Kidney capillary endothelial cell (primary cell): ENCODE results near the gene FKBP14.

Experiments used
- DNase-seq: peaks from one replicate; pipeline ENCODE4 v3.0.0-alpha.2; 2018; ENCODE audit warnings: low spot score

Gene FKBP14

DNA sequence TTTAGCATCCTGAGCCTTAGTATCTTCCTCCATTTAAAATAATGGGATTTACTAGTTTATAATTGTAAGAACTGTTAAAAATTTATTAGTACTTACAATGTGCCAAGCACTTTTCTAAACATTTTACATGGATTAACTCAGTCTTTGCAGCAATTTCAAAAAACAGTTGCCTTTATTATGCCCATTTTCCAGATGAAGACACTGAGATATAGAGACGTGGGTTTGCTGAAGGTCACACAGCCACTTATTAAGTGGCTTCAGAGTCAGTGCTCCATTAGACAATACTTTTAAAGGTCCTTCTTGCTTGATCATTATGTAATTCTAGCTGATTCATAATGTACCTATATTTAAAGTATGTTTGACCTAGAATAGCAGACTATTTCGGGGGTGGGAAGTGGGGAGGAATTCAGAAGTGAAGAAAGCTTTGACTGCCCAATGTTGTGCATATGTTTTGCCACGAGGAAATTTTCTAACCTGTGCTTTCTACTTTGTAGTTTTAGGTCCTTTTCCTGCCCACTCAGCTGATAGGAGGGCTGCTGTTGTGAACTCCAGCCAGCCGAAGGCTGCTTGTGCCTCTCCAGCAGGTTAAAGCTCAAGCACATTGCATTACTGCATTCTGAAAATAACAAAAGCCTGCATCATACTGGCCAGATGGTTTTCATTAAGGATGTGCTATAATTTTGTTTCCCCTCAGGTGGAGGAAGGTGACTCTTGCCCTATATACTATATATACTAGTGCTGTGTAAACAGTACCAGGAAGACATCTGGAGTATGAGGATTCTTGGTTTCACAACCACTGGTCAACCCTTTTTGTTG is 6.0 kb upstream of the FKBP14 start:
- no peak for DNase-seq

DNA sequence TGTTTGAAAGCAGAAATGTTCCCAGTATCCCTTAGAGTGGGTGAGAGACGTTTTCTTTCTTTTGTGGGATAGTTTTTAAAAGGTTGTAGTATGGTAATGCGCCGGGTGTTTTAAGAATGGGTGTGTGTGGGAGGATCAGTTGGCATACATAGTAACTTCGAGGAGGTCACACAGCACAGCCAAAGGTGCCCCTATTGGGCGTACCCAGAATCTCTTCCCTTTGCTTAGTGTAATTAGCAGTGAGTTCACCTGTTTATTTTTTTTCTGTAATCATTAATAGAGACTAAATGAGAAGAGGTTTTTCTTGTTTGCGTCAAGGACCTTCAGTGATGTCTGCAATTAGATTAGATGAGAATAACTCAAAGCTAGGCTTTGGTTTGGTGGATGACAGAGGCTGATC is 3.2 kb upstream of the FKBP14 start:
- no peak for DNase-seq

GRCh38 chr7:30028749-30029635 is 2.5 kb upstream of the FKBP14 start:
- no peak for DNase-seq

DNA sequence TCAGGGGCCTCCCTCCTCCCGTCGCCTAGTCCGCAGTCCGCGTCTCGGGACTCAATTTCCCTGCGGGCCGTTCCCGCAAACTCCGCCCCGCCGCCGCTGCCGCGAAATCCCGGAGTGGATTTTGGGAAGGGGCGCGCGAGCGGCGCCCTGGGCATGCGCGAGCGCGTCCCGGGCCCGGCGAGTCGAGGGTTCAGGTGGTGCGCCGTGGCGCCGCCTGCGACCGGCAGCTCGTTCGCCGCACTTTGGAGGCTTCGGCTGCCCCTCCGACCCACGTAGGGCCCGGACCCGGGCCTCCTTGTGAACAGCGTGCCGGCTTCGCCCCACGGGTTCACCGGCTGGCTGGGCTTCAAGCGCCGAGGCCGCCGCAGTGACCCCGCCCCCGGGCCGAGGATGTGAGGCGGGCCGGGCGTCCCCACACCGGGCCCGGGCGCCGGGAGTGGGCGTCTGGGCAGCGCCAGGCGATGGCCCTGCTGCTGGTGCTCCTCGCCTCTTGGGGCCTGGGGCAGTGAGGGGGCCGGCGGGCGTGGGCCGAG is 1.8 kb upstream of the FKBP14 start, which contains the start of gene PLEKHA8:
Gene PLEKHA8 (plus strand): TSS at position 197 of the 533 bp plus-strand sequence. CDS start 351 bp downstream, outside the sequence.
- DNase-seq = peak; percentile 61

GRCh38 chr7:30027740-30028215 is 1.3 kb upstream of the FKBP14 start:
- DNase-seq = no peak

GRCh38 chr7:30027065-30027456 is 559 bp upstream of the FKBP14 start:
- peak; percentile 60 for DNase-seq

DNA sequence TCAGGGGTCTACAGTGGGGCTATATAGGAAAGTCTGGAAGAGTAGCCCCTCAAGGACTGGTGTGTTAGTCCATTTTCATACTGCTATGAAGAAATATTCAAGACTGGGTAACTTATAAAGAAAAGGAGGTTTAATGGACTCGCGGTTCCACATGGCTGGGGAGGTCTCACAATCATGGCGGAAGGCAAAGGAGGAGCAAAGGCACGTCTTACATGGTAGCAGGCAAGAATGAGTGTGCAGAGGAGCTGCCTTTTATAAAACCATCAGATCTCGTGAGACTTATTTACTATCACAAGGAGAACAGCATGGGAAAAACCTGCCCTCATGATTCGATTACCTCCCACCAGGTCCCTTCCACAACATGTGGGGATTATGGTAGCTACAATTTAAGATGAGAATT is 3.0 kb downstream of the FKBP14 start:
- no peak for DNase-seq

DNA sequence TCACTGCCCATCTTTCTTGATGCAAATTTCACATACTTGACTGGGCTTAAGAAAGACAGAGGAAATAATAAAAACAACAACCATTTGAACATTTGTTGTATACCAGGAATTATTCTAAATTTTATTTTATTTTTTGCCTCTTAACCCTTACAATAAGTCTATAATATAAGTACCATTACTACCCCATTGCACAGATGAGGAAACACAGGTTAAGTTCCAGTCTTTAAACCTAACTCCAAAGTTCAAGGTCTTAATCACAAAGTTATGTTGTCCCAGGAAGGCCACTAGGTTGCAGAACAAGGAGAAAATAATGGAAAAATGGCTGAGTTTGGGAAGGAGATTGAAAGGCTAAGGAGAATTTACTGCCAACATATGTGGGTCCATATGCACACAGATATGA is 3.5 kb downstream of the FKBP14 start:
- DNase-seq = no peak

- DNase-seq = no peak
These were observed 6.0 kb downstream of the FKBP14 start for GRCh38 chr7:30020535-30020934.

DNA sequence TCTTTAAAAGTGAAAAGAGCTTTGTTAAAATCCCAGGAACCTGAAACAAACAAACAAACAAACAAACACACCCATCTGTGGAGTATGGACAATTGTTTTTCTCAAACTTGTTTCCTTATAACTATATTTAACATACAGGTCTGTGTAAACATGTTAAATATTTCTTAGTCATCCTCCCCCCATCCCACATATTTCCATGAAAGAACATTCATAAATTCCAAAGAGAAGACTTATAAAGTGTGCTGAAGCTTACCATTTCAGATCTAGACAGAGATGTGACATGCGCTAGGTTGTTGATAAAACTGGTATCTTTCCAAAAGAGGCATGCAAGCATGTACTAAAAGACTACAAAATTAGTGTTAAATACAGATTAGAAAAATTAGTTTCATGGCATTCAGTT is 6.5 kb downstream of the FKBP14 start:
- peak; percentile 43 for DNase-seq

DNA sequence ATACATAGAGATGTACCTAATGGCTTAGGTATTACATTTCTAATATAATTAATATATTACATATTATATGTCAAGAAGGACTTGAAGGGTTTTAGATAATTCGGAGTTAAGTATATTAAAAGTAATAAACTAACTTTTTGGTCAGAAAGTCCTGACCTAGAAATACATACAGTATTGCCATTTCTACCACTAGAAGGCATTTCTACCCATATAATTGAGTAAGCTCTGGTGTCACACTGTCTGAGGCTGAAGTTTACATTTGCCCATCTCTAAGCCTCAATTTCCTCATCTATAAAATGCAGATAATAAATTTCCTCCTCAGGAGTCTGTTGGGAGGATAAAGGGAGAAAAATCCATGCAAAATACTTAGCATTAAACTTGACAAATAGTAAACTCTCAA is 7.1 kb downstream of the FKBP14 start:
- DNase-seq = no peak

DNA sequence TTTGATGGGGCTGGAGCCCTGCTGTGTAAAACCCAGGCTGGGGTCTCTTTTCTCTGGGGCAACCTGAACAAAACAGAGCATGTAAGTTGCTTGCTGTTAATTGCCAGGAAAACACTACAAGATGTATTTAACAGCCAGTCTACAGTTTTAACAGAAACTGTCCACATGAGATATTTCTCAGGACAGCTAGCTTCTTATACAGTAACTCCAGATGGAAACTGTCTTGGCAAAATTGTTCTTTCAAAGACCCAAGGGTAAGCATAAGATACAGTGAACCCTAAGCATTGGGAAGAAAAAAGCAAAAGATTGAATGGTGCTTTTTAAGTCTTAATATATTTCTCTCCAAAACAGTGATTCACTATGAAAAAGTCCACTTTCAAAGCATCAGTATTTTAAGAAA is 8.1 kb downstream of the FKBP14 start:
- no peak for DNase-seq

- DNase-seq = no peak
These were observed 13.7 kb downstream of the FKBP14 start for GRCh38 chr7:30012757-30013156.

DNA sequence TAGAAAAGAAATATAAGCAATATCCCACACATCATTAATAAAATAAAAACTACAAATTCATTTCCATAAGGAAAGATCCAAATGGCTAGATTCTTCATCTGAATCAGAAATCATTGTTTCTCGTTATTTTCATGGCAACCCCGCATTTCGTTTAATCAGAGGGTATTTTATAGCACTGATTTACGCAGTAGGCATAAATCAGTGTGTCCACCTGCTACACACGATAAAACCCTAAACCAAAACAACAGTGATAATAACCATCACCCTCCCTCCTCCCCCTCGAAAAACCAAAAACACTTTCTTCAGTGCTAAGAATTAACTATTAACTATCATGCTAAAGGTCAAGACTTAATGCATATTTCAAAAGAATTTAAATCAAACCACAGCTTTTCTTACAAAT is 16.5 kb downstream of the FKBP14 start:
- no peak for DNase-seq

- no peak for DNase-seq
These were observed 21.0 kb downstream of the FKBP14 start for GRCh38 chr7:30005464-30005863.

GRCh38 chr7:30003098-30003497 is 23.4 kb downstream of the FKBP14 start:
- DNase-seq = no peak

DNA sequence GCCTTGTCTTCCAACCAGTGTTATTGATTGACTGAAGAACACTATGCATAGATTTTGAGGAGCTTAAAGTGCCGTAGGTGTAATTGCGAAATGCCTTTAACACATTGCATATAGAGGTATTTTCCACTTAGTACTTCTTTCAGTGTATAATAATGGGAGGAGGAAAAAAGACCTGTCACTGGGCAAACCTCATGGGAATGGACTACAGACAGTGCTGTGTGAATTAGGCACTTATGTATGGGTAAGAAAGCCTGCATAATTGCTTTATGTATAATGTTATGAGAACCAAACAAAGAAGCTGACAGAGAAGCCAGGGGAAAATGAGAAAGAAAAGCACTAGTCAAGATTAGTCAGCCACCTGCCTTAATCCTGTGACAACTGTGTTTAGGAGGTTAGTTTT is 24.5 kb downstream of the FKBP14 start:
- no peak for DNase-seq

DNA sequence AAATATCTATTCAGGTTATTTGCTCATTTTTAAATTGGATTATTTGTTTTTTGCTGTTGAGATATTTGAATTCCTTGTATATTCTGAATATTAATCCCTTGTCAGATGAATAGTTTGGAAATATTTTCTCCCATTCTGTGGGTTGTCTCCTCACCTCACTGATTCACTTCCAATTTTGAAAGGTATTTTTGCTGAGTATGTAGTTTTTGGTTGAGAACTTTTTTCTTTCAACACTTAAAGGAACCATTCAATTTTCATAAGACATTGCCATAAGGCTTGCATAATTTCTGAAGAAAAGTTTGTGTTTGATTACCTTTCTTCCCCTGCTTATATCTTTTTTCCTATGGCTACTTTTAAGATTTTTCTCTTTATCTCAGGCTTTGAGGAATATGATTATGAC is 28.0 kb downstream of the FKBP14 start:
- DNase-seq = no peak

GRCh38 chr7:29996321-29996720 is 30.2 kb downstream of the FKBP14 start:
- no peak for DNase-seq

- DNase-seq = no peak
These were observed 30.9 kb downstream of the FKBP14 start for GRCh38 chr7:29995652-29996051.

DNA sequence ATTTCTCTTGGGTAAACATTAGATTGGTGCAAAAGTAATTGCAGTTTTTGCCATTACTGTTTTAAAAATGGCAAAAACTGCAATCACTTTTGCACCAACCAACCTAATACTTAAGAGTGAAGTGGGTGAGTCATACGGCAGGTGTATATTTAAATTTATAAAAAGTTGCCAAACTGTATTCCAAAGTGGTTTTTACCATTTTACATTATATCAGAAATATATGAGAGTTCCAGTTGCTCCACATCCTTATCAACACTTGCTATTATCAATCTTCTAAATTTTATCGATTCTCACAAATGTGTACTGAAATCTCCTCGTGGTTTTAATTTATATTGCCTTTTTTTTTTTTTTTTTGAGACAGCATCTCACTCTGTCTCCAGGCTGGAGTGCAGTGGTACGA is 33.4 kb downstream of the FKBP14 start:
- no peak for DNase-seq

- DNase-seq = no peak
These were observed 34.6 kb downstream of the FKBP14 start for GRCh38 chr7:29991937-29992336.

DNA sequence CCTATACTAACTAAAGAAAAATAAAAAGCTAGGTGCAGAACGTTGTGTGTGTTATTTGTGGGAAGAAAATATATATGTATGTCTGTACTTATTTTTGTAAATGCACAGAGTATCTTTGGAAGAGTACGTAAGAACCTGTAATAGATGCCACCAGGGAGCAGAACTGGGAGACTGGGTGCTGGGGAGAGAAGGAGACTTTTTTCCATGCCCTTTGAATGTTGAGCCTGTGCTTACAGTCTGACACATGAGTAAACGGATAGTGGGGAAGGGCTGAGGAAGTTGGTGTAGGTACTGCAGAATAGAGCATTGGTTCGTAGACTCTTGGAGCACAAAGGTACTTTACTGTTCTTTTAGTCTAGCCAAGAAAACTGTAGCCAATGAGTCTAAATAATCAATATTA is 35.6 kb downstream of the FKBP14 start:
- DNase-seq = no peak
